HG02571 (cell line): ENCODE measurements around the gene RASSF5.
"Not testable (repeated sequence)": the region's sequence is repeated elsewhere in the genome, so short reads cannot be mapped to it uniquely, and the experiment has no call there.

Experiments used
- ATAC-seq: cut with Tn5 transposase; IDR thresholded peaks from one replicate; pipeline ENCODE4 v1.9.1; 2021; ENCODE audit warnings: mild to moderate bottlenecking, moderate library complexity; ENCODE audit not compliant: unreplicated experiment

RASSF5 gene

DNA sequence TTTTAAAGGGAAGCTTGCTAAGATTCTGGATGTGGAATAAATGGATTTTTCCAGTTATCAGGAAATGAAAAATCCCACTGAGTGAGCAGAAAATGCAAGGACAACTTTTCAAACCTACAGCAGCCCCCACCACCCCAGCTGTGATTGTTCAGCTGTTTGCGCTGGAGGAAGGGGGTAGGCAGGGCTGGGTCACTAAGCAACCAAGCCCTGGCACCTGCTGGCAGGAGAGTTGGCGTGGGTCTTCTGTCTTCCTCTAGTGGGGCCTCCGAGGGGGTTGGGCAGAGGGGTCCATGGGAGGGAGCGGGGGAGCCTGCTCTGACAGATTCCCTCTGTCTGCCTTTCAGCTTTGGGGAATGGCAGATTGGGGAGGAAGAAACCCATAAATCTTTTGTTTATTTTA lies 59.7 kb downstream of the RASSF5 start:
- ATAC-seq: no peak

DNA sequence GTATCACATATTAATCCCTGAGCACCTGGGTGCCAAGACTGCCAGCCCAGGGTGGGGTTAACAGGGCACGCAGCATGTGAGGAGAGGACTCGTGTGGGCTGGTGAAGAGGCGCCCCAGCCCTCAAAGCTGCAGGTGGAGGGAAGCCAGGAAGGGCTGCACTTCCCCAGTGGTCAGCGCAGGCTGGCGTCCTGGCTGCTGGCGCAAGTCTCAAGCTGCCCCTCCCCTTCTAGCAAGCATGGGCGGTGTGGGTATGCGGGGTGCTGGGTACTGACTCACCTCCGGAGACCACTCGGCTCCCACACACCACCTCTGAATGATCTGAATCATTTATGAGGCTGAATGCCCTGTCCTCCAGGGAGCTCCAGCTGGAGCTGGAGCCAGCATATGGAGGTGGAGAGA lies 60.9 kb downstream of the RASSF5 start:
- no peak for ATAC-seq

DNA sequence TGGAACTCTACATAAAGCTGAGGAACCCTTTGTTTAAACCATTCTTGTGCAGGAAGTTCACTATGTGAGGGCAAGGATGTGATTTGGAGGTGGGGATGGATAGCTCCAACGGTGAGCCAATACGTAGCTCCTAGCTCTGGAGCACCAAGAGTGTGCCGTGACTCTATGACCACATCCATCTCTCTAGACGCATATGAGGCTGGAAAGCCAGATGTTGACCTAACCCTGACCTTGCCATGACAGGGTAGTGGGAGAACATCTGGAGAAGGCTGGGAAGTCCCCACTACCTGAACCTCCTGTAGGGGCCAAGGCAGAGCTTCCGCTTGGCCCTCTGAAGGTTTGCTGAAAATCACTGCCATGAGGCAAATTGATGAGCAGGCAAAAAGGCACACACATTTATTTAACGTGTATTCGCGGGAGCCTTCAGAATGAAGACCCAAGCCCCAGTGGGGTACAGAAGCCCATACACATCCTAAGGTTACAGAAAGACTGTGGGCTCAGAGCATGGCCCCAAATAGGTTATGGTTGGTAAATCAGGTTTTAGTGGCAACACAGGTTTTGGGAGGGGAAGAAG lies 61.5 kb downstream of the RASSF5 start:
- no peak for ATAC-seq

DNA sequence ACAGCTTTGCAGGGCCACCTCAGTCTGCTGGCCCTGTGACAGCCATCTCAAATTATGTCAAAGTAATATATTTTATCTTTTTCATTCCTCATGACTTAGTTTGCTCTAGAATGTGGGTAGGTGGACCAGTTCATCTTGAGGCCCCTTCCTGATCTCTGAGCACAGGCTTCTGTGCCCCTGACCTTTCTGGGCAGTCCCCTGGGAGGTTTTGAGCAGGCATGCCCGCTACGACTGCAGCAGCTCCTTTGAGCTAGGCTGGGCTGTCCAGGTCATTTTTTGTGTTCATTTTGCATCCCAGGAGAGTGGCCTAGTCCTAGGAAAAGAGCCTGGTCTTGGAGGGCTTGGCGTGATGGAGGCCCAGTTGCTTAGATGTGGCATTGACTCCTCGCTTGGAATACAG lies 62.2 kb downstream of the RASSF5 start:
- ATAC-seq: no peak

DNA sequence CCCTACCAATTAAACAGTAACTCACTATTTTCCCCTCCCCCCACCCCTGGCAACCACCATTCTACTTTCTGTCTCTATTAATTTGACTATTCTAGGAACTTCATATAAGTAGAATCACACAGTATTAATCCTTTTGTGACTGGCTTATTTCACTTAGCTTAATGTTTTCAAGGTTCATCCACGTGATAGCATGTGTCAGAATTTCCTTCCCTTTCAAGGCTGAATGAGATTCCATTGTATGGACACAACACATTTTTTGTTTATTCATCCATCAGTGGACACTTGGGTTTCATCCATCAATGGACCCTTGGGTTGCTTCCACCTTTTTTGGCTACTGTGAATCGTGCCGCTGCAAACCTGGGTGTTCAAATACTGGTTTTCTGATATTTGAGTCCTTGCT lies 63.2 kb downstream of the RASSF5 start:
- ATAC-seq: no peak

DNA sequence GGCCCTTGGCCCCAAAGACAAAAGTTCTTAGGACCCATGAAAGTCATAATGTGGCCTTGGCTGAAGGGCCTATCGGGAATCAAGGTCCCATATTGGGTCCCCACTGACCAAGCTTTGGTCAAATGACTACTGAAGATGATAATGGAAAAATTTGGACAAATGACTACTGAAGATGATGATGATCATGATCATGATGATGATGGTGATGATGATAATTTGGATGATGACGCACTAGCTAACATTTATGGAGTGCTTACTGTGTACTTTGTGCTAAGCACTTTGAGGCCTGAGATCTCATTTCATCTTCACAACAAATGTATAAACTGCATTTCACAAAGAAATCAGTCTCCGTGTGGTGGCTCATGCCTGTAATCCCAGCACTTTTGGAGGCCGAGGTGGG lies 65.5 kb downstream of the RASSF5 start:
- no peak for ATAC-seq

DNA sequence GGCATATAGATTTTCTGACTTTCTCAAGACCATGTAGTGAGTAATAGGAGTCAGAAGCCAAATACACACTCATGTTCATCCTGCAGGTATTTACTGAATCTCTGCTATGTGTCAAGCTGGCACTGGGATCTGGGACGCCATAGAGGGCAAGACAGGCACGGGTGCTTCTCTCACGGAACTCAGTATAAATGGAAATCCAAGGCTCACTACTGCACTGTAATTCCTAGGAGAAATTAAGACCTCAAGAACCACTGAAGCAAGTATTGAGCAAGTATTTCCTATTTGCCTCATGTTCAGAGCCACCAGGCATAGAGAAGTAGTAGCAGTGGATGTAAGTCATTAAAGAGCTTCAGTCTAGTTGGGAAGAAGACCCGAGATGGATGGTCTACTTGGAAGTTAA lies 66.0 kb downstream of the RASSF5 start:
- ATAC-seq: no peak

DNA sequence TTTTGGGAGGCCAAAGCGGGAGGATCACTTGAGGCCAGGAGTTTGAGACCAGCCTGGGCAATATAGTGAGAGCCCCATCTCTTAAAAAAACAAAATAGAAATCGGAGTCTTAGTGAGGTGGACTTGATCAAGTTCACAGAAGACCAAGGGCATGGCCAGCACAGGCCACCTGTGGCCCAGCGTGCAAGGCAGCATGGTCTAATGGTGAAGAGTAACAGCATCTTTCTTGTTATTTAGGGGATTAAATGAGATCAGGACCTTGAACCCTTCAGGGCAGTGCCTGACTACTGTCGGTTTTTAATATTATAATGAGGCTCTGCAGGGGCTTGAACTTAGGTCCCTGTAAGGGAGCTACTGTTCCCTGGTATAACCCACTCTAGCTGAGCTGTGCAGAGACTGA lies 66.4 kb downstream of the RASSF5 start:
- ATAC-seq: no peak

DNA sequence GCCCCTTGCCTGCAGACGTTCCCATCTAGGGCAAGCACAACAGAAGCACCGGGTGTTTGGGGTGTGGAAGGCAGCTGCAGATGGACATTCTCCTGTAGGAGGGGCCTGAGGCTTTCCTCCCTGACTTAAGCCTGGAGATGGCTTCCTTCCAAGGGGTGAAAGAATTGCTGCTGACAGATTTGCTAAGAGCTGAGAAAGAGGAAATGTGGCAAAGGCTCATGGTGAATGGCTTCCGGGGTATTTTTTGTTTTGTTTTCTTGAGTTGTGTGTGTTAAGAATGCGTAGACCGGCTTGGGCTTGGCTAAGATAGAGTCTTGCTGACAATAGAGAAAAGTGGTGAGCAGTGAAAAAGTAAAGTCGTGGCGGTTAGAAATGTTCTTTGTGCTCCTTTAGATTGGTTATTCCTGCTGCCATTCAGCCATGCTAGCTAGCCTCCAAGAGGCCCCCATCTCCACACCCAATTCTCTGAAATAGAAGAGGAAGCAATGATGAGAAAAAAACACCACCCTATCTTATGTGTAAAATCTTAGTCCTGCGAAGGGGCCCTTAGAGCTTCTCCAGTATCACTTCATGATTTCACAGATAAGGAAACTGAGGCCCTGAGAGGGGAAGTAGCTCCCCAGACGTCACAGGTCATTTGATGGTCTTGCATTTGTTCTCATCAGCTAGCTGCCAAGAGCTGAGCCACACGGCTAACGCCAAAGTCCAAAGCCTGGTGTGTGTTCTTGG lies 68.0 kb downstream of the RASSF5 start:
- ATAC-seq: no peak

DNA sequence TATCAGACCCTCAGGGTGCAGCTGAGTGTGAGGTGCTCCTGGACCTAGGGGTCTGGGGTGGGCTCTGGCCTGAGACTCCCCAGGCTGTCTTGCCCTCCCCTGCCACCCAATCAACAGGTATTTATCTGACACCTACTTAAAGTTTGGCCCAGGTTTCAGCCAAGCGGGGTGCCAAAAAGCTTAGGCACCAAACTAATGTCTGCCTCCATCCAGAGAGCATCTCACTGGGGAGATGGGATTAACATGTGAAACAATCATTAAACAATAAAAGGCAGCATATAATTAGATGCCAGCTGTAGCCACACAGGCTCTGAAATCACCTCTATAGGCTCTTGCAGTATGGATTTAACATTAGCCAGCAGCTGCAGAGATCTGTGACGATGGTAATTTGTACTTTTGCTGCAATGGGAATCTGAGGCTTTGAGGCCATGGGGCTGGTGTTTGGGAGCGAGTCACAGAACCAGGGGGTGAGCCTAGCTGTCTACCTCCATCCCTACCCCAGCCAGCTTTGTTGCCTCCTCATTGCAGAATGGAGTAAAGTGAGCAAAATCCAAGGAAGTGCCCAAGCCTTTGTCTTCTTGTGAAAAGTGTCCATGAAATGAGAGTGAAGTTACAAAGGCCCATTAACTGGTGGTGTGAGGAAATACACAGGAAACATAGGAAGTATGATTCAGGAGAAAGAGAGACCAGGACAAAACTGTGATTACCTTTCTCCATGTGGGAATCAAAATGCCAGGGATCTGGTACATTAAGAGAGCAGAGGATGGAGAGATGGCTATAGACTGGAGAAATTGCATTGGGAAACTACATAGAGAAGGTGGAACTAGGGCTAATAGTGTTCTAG lies 68.8 kb downstream of the RASSF5 start:
- no peak for ATAC-seq

DNA sequence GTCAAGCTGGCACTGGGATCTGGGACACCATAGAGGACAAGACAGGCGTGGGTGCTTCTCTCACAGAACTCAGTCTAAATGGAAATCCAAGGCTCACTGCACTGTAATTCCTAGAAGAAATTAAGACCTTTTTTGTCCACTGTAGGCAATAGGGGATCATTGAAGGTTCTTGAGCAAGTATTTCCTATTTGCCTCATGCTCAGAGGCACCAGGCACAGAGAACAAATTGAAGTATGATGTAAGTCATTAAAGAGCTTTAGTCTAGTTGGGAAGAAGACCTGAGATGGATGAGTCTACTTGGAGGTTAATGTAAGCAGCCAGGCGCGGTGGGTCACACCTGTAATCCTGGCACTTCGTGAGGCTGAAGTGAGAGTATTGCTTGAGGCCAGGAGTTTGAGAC lies 70.3 kb downstream of the RASSF5 start:
- ATAC-seq: no peak

DNA sequence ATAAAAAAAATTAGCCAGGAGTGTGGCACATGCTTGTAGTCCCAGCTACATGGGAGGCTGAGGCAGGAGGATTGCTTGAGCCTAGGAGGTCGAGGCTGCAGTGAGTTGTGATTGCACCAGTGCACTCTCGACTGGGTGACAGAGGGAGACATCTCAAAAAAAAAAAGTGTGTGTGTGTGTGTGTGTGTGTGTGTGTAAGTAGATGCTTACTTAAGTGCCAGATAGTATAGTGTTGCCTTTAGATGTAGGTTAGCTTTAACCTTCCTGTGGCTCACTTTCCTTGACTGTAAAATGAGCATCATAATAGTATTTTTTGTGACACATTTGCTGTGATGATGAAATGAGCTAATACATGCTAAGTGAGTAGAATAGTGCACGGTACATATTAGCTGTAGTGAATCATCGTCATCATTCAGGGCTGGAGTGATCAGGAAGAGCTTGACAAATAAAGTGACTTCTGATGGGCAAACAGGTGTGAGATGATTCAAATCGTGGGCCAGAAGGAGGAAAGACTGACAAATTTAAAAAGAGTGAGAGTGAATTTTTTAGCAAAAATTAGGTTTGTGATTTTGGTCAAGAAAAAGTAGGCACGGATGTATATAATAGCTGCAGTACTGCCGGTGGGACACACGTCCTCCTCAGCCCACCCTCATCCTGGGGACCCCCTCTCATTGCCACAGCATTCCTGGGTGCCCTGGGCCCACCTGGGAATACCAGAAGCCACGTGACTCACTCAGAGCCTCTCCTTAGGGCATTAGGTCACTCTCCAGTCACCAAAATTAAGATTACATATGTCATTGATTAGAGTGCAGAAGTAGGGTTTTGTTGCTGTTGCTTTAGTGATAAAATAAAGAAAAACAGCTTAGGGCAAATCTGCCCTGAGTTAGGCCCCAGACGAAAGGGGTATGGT lies 71.0 kb downstream of the RASSF5 start:
- no peak for ATAC-seq

DNA sequence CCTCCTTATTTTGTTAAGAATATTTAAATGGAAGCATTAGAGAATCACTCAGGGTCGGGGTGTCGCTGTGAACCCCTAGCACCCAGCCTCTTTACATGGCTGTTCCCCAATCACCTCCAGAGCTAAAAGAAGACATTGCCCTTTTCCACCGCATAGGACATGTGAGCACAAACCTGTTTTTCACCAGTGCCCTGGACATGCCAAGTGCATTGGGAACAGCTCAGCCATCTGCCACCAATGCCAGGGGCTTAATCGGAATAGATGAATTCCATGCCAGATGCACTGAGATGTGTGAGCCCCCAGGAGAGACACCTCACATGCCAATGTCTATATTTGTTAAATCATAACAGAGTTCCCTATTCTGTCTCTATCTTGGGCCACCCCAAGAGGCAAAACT lies 71.6 kb downstream of the RASSF5 start:
- ATAC-seq: no peak

DNA sequence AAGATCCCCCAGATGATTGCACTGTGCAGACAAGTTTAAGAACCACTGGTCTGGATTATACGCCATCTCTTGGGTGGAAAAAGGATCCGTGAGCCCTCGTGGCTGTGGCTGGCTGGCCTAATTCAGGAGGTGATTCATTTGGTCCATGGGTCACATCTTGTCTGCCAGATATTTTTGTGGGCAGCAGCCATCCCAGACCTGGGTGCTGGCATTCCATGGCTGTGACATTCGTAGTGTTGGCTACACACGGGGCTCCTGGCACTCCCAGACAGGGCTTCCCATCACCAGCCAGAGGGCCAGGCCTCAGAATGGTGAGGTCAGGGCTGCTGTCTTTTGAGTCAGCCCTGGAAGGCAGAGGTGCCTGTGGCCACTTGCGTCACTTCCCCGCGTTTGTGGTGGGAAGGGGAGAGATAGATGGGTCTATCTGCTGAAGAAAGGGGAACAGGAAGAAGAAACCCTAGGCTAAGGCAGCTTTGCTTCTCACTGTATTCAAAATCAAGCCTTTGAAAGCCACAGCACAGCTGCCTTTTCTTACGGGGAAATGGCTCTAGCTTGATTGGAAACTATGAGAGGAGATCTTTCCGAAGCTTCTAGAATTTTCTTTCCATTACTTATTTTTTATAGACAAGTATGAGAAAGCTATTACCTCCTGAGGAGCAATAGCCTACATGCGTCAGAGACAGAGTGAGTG lies 72.6 kb downstream of the RASSF5 start:
- peak; percentile 76 for ATAC-seq

DNA sequence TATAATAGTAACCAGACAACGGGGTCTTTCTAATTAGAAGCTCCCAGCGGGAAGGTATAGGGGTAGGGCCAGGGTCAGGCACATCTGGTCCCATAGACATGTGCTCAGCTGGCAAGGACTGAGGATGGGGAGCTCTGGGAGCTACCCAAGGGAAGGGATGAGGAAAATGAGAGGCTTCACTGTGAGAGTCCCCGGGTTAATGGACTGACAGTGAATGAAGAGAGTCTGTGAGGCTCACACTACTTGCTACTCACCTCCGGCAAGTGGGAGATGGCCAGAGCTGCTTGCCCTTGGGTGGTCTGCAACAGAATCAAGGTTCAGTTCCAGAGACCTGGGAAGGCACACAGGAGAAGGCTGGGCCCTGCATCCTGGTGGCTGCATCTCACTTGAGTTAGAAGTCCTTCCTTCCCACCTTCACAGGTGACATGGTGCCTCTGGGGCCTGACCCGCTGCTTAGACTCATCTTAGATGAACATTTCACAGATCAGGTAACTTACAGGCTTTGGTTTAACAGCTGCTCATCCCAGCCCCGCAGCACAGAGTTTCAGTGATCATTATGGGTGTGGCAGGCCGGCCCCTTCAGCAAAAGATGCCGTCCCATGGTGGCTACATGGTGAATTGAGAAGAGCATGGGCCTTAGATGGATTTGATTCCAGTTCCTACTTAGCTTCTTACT lies 73.2 kb downstream of the RASSF5 start:
- no peak for ATAC-seq

DNA sequence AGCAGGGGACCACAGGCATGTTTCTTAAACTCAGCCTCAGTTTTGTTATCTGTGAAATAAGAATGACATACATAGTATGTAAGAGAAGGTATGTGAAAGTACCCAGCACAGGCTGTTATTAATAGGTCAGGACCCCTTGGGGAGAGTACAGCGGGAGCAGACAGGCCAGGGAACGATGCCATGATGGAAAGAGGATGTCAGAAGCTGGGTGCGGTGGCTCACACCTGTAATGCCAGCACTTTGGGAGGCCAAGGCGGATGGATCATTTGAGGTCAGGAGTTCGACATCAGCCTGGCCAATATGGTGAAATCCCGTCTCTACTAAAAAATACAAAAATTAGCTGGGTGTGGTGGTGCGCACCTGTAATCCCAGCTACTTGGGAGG lies 73.8 kb downstream of the RASSF5 start:
- ATAC-seq: not testable (repeated sequence)

DNA sequence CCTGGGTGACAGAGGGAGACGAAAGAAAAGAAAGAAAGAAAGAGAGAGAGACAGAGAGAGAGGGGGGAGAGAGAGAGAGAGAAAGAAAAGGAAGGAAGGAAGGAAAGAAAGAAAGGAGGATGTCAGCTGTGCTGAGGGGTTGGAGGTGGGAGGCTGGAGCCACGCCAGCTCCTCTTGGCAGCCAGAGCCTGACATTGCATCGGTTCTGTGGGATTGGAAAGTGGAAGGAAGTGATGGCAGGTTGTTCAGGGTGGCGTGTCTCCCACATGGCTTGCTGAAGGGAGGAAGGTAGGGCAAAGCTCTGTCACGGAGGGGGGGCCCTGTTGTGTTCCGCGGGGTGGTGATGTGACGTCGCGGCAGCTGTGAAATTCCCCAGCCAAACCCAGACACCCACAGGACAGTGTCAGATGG lies 74.2 kb downstream of the RASSF5 start:
- no peak for ATAC-seq

DNA sequence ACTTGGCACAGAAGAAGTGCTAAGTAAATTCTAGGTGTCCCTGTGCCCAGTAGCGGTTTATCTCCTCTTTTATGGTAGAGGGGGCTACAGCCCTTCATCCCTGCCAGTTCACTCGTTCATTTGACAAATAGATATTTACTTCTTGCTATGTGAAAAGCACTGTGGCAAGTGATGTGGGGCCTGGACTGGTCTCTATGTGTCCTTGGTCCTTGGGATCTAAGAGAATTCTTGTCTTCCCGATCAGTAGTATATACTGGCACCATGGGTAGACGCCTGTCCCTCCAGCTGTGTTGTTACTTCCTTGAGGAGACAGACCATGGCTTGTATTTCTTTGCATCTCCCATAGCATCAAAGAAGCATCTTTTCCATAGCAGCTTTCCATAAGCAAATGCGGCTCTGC lies 75.2 kb downstream of the RASSF5 start:
- ATAC-seq: no peak

DNA sequence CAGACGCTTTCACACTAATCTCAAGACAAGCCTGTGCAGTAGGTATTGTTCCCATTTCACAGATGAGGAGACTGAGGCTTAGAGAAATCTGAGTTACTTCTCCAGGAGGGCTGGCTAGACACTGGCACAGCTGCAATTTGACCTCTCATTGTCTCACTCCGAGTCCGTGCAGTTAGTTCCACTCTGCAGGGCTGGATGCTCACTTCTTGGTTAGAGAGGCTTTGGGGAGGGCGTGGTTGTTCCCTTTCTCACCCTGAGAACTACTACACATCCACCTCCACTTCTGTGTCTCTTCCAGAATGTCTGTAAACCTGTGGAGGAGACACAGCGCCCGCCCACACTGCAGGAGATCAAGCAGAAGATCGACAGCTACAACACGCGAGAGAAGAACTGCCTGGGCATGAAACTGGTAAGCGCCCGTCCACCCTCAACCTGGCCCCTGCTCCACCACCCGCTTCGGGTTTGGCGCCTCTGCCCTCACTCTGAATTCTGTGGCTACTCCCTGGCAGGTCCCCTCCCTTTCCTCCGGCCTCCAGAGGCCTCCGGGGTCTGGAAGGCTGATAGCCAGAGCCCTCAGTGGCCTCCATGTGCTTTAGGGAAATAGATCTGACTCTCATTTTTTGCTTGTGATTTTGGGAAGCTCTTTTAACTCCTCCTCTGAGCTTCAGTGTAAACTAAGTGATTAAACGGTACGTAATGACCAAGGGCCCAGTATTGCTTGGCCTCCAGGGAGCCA lies 75.8 kb downstream of the RASSF5 start:
- no peak for ATAC-seq
